ENCODE results near the gene REXO4.

DNA sequence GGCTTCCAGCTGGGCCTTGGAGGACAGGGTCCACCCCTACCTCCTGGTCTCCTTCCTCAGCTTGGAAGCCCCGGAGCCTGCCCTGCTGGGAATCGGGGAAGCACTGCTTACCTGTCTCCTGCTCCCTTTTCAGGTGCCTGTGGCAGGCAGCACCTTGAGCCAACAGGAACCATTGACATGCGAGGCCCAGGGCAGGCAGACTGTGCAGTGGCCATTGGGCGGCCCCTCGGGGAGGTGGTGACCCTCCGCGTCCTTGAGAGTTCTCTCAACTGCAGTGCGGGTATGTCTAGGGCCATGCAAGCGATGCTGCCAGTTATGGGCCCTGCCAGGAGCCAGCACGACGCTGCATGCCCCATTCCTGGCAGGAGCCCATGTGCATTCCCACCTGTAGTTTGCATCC is 38.1 kb upstream of the REXO4 start:
- TF ChIP-seq CCAR2 (optimal IDR thresholded peaks at IDR 0.05; ENCODE audit: low read depth, low read length) = no peak
- TF ChIP-seq CTCF (CRISPR knock-in tag; IDR thresholded peaks at IDR 0.05) = no peak
- no peak for TF ChIP-seq ZKSCAN8 (CRISPR knock-in tag; IDR thresholded peaks at IDR 0.05; ENCODE audit: borderline replicate concordance)
- no peak for TF ChIP-seq ZNF280B (CRISPR knock-in tag; IDR thresholded peaks at IDR 0.05; ENCODE audit: borderline replicate concordance)
- TF ChIP-seq ETS1 (CRISPR knock-in tag; IDR thresholded peaks at IDR 0.05) = no peak
- TF ChIP-seq ZZZ3 (CRISPR knock-in tag; IDR thresholded peaks at IDR 0.05; ENCODE audit: borderline replicate concordance) = no peak
- no peak for TF ChIP-seq HMGXB4 (CRISPR knock-in tag; IDR thresholded peaks at IDR 0.05; ENCODE audit: borderline replicate concordance in 1 of 2, low read depth in 1 of 2)
- TF ChIP-seq ZBTB2 (CRISPR knock-in tag; IDR thresholded peaks at IDR 0.05; ENCODE audit: low read depth) = no peak
- no peak for TF ChIP-seq DR1 (CRISPR knock-in tag; IDR thresholded peaks at IDR 0.05)
- no peak for TF ChIP-seq TCF7L2 (IDR thresholded peaks at IDR 0.05; ENCODE audit: low read depth, low read length)
